GM18907 (cell line): ENCODE measurements around the gene NTNG1.
A peak's percentile ranks its signal among the peaks of the same experiment; 100 is the strongest.

Experiments used
- ATAC-seq: cut with Tn5 transposase; IDR thresholded peaks from one replicate; pipeline ENCODE4 v1.9.1; 2021; ENCODE audit warnings: mild to moderate bottlenecking, moderate library complexity; ENCODE audit not compliant: unreplicated experiment

The NTNG1 gene

DNA sequence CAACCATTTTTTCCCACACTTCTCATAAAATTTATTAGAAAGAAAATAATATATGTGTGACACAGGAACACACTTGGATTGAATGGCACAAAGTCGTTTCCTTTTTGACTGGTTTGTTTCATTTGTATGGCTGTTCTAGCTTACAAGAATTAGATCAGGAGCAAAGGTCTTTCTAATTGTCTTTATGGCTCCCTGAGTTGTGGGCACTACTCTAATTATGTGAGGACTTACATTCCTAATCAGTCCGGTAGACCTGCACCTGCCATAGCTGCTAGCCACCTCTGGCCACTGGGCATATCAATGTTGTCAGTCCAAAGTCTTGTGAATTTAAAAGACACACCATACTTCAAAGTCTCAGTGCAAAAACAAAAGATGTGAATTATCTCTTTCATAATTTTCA, 346.7 kb downstream of the NTNG1 start:
- ATAC-seq = no peak

GRCh38 chr1:107491582-107491981, 350.7 kb downstream of the NTNG1 start:
- ATAC-seq = no peak

DNA sequence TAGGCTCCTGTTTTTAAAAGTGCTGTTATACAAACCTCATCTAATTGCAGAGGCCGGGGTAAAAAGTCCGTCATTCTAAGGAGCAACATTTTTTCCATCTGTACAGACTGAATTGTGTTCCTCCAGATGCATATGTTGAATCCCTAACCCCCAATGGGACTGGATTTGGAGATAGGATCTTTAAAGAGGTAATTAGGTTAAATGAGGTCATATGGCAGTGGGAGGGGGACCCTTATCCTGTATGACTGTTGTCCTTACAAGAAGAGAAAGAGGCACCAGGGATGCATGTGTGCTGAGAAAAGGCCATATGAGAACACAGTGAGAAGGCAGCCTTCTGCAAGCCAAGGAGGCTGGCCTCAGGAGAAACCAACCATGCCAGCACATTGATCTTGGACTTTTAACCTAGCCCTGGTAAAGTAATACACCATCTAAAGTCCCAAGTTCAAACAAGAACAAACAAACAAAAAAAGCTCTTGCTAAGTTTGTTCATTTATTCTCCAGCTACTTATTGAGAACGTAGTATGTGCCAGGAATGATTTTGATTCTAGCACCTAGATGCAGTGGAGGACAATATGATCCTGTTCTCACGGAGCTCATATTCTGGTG, 352.4 kb downstream of the NTNG1 start:
- ATAC-seq = no peak

DNA sequence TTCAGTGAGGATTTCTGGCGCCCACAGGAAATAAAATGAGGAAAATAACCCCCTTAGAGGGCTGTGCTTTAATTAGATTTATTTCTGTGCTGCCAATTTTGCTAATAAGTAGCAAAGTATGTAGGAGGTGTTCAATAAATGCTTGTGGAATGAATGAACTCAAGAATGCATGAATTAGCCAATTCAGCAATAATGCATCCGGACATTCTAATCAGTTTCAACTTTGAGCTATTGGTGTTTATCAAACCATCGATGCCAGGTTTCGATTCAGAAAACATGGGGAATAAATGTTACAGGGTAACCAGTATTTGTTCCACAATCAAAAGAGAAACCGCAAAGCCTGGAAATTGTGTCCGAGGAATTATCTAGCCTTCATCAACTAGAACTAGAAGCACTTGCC, 353.2 kb downstream of the NTNG1 start:
- ATAC-seq = no peak

DNA sequence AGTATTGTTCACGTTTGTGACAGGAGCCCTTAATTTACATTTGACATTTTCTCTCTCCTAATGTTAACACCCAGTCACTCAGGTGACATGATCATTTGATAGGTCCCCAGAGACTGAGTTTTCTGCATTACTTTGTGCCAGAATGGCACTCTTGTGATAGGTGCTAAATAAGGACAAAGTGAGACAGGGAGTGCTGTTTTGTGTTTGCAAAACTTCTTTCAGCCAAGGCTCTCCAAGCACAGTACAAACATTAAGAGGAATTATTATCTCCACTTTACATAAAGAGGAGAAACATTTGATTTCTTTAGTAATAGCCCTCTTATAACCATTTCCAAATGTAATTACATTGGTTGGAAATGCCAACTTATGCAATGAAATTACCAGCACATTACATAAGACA, 355.2 kb downstream of the NTNG1 start:
- no peak for ATAC-seq

GRCh38 chr1:107499139-107499744, 358.4 kb downstream of the NTNG1 start:
- ATAC-seq = peak; percentile 99

GRCh38 chr1:107501081-107501605, 360.3 kb downstream of the NTNG1 start:
- no peak for ATAC-seq

- no peak for ATAC-seq
These were observed 369.5 kb downstream of the NTNG1 start for GRCh38 chr1:107510347-107510746.

- no peak for ATAC-seq
These were observed 372.0 kb downstream of the NTNG1 start for GRCh38 chr1:107512836-107513235.

DNA sequence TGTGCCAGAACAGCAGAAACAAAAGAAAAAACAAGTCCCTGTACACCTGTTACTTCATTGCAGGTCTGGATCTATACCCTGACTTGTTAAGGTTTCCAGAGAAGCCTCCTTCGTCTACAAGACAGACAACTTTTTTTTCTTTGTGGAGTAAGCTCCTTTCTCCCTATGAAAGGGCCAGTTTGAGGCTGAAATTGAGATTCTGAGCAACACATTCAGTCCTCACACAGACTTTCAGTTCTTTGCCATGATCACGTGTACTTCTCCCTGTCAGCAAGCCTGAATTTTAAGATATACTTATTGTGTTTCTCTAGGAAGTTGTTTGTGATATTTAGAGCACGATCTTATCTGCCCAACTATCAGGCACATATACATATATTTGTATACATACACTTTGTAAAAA, 374.0 kb downstream of the NTNG1 start:
- ATAC-seq = no peak

DNA sequence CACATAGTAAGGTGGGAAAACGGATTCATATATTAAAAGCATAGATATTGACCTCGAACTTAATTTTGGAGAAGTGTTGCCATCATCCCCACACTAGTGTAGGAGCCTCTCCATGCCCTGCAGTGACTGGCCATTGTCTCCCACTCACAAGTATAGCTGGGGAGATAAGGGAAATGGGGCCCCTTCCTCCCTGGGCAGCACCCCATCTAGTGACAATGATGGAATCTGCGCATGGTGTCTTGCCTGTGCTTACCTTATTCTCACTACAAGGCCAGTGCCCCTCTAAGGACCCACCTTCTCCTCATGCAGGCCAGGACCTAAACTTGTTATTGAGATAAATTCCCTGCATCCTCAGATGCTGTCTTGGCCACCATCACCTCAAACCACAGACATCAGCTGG, 374.9 kb downstream of the NTNG1 start:
- ATAC-seq = no peak

DNA sequence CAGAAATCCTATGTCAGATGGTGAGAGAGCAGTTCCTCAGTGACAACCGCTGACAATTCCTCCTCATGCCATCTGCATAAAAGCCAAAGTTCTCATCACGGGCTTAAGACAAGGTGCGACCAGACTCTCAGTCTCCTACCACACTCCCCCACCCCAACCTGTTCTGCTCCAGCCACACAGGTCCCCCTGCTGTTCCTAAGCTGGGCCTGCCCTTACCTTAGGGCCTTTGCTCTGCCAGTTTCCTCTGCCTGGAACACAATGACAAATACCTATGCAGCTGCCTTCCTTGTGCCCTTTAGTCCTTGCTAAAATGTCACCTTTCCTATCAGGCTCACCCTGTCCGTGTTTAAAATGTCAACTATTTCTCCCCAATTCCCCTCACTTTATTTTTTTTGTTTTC, 382.2 kb downstream of the NTNG1 start:
- no peak for ATAC-seq

GRCh38 chr1:107523736-107524135, 382.9 kb downstream of the NTNG1 start:
- no peak for ATAC-seq

- ATAC-seq = no peak
These were observed 383.5 kb downstream of the NTNG1 start for GRCh38 chr1:107524301-107524700.

DNA sequence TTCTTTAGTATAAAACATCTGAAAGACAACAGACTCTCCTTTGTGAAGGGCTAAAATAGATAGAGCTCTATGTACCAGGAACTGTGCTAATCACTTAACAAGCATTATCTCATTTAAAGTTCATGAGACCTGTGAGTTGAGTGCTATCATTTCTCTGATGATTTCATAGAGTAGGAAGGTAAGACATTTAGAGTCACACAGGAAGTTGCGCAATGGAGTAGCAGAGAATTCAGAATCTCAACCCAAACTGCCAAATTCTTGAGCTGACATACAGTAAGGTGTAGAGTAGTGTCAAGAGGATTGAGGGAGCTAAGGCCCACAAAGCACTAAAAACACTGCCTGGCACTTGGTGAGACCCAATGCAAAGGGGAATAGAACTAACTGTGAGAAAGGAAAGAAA, 384.3 kb downstream of the NTNG1 start:
- no peak for ATAC-seq

DNA sequence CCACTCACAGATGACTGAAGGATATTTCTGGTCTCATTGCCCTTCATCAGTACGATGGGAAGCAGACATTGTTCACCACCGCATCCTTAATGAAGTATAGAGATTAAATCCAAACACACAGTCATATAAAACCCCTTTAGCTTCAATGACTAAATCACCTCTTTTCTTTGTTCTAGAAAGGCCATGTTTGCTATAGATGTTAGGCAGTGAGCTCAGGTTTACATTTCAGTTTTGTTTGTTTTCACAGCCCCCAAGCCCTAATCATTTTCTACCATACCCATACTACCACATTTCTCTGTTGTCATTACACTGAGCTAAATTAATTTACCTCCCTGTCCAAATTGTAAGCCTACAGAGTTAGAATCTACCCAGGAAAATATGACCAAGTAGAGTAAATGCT, 385.1 kb downstream of the NTNG1 start:
- ATAC-seq = no peak

DNA sequence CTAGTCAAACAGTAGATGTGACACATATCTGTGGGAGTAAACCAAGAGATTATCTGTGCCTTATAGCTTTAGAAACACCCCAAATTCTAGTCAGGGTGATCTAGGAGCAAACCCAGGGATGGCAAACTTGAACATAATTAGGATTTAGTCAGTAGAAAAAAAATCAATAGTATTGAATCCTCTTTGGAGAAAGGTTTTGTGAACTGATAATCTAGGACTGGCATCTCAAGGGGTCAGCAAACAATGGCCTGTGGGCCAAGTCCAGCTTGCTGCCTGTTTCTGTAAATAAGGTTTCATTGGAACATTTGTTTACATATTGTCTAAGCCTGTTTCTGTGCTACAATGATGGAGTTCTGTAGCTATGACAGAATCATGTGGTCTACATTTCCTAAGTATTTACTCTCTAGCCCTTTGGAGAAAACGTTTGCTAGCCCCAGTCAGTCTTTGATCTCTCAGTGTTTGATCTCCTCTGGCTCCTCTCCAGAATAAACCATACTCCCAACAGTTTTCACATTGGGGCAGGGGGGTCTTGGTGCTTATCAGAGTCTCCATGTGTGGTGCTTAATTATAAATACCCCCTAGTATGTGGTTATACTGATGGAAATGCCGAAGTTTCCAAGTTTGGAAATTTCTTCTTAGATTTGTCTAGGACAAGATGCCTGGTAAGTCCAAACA, 385.8 kb downstream of the NTNG1 start:
- ATAC-seq = no peak

DNA sequence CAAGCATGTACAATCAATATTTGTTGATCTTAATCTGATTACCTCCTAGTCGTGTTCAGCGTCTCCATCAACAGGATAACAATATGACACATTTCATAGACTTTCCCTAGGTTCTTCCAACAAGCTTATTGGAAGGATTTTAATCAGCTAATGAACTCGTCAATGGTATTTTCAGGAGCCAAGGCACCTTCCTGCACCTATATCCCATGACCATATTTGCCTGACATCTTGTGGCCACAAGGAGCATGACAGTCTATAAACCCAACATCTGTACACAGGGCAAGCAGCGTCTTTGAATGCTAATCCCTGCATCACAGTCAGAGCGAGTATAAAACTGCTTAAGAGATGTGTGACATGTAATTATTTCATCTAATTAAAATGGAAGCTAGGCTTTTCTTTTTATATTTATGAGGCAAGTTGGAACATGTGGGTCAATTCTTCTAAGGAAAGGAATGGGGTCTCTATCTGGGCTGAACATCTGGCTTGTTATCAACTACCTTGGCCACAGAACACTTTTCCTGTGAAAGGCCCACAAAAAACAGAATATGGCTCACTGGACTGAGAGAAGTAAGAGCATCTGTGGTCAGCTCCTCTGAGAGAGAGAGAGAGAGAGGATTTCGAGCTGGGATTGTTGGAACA, 388.8 kb downstream of the NTNG1 start:
- peak; percentile 97 for ATAC-seq

GRCh38 chr1:107530543-107530942, 389.7 kb downstream of the NTNG1 start:
- no peak for ATAC-seq

- no peak for ATAC-seq
These were observed 390.4 kb downstream of the NTNG1 start for GRCh38 chr1:107531065-107531908.

DNA sequence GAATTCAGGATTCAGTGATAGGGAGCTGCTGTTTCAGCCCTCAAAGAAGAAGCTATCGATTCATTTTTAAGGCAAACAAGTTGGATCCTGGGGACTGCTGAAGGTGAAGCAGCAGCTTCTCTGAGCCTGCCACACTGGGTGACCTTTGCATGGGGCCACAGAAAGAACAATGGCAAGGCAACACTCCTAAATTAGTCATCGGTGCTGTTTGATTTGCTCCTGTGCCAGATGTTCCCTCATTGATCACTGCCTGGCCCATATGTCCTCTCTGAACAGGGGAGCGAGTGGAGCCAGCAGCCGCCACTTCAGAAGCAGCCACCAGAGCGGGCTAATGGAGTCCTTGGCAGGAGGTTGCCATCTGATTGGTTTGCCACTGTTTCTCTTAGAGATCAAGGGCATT, 391.5 kb downstream of the NTNG1 start:
- ATAC-seq = no peak
